SKM-1 treated with dmso at 0.1 percent for 144 hours (cell line): Measurements from ENCODE around the gene TAS2R31.
"Not testable (repeated sequence)": the region's sequence is repeated elsewhere in the genome, so short reads cannot be mapped to it uniquely, and the experiment has no call there.

ENCODE experiments used
- DNase-seq: peaks from one replicate; lab custom pipeline; 2025; ENCODE audit not compliant: unreplicated experiment; lab: John Stamatoyannopoulos, UW

Gene TAS2R31

GRCh38 chr12:11031307-11031706 lies at the start of gene TAS2R31:
TSS of gene TAS2R31 (minus strand) at chr12:11031407. CDS start at chr12:11031335, 72 bp downstream.
- DNase-seq, result no peak

DNA sequence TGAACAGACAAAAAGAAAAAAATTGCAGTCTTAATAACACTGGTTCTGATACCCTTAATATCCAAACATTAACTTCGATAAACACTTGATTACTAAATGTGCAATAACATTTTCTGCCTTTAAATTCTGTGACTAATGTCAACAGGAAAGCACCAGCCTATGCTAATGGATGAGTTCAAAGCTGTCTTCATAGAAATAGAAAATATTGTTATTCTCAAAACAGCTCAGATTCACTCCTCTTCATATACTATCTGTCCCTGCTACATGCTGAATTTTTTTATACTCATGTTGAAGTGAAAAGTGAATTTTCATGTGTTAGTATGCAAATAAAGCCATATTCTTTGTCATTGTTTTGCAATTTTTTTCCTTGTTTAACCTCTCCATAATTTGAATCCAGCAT lies 47.0 kb upstream of the TAS2R31 start:
- no peak for DNase-seq

- no peak for DNase-seq
These were observed 44.4 kb upstream of the TAS2R31 start for GRCh38 chr12:11075642-11076041.

DNA sequence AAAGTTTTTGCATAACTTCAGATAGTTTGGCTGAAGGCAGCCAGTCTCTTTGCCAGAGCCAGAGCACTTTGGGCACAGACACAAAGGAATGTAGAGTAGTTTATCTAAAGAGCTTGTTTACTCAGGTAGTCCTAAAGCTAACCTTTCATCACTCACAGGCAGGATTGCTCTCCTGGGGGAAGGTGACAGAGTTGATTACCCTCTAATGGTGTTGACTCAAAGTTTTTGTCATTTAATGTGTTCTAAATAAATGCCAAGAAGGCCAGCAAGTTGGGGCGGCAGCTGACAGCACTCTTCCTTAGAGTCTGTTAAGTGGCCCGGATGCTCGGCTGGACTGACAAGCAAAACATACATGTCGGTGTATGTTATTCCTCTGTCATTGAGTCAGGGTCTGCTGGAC lies 40.2 kb upstream of the TAS2R31 start:
- DNase-seq, result no peak

DNA sequence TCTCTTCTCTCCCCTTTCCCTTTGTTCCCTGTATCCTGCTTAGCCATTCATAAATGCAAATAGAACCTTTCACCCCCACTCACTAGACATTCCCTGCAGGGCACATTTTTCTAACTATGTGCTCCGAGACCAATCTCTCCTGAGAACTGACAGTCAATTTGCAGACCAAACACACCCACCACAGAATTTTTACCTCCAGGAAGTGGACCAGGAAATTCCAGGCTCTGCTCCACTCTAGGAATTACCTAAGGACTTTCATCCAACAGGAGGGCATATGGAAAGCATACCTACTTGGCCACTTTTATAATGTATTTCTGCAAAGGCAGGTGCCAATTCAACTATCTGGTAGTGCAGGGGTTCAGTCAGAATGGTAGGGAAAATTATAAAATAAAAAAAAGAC lies 39.8 kb upstream of the TAS2R31 start:
- DNase-seq, result no peak

DNA sequence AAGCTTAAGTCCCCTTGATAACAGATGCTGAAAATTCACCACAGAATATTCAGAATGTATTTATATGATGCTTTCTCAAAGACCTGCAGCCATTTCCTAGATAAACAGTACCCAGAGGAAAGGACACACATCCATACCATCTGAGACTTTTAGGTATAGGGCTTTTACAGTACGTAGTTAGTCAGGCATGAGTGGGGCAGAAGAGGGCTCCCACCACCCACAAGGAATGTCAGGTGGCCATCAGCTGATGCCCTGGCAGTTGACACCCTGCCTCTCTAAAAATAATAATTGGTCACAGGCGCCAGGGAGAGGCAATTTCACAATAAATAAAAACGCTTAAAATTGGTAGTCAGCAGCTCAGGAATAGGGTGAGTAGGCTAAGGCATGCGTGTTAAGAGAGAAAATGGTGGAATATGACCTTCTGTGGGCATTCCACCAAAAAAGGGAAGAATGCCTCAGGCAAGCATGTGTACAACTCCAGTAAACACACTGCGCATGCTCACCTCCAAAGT lies 38.7 kb upstream of the TAS2R31 start:
- no peak for DNase-seq

DNA sequence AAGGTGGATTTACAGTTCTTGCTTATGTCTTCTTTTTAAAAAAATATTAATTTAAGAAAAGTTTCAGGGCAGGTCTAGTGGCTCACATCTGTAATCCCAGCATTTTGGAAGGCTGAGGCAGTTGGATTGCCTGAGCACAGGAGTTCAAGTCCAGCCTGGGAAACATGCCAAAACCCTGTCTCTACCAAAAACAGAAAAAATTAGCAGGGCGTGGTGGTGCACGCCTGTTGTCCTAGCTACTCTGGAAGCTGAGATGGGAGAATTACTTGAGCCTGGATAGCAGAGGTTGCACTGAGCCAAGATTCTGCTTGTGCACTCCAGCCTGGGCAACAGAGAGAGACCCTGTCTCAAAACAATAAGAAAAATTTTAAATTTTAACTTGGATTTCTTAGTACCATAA lies 36.3 kb upstream of the TAS2R31 start:
- DNase-seq, result no peak

GRCh38 chr12:11062194-11062593 lies 31.0 kb upstream of the TAS2R31 start, which contains the start of gene TAS2R46:
TSS of gene TAS2R46 (minus strand) at chr12:11062294. CDS start at chr12:11062294, 0 bp downstream.
- not testable (repeated sequence) for DNase-seq

GRCh38 chr12:11059784-11060183 lies 28.6 kb upstream of the TAS2R31 start:
- DNase-seq, result no peak

- DNase-seq, result no peak
These were observed 27.8 kb upstream of the TAS2R31 start for GRCh38 chr12:11059041-11059440.

DNA sequence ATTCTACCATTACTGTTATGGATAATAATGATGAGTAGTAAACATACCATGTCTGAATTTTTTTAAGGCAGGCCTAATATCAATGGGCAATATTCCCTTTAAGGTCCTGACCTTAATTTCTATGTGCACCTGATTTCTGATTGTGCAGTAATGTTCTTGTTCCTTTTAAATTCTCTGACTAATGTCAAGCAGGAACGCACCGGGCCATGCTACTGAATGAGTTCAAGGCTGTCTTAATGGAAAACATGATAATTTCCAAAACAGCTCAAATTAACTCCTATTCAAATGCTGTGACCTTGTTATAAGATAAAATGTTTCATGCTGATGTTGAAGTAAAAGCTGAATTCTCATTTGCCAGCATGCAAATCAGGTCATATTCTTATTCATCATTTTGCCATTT lies 24.1 kb upstream of the TAS2R31 start:
- DNase-seq, result no peak

DNA sequence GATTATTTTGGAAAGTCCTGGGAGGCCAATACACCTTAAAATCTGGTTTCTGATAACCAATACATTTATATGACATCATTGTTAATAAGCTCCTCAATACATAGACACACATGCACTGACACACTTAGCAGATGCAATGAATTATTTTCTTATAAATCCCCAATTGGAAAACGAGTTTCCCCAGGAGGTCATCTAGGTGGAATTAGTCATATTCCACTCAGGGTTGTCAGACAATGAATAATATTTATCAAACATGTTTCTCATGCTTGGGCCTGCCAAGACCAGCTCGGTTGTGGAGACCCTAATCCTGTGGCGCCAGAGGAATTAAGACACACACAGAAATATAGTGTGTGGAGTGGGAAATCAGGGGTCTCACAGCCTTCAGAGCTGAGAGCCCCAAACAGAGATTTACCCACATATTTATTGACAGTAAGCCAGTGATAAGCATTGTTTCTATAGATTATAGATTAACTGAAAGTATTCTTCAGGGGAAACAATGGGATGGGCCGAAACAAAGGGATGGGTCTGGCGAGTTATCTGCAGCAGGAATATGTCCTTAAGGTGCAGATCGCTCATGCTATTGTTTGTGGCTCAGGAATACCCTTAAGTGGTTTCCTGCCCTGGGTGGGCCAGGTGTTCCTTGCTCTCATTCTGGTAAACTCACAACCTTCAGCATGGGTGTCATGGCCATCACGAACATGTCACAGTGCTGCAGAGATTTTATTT lies 18.8 kb upstream of the TAS2R31 start:
- not testable (repeated sequence) for DNase-seq

DNA sequence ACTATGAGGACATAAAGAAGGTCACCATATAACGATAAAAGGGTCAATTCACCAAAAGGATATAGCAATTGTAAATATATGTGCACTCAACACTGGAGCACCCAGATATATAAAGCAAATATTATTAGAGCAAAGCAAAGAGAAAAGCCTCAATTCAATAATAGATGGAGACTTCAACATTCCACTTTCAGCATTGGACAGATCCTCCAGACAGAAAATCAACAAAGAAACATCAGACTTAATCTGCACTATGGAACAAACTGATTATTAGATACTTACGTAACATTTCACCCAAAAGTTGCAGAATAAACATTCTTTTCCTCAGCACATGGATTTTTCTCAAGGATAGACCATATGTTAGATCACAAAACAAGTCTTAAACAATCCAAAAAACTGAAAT lies 10.2 kb upstream of the TAS2R31 start:
- not testable (repeated sequence) for DNase-seq

GRCh38 chr12:11040162-11040561 lies 9.0 kb upstream of the TAS2R31 start:
- DNase-seq, result no peak

DNA sequence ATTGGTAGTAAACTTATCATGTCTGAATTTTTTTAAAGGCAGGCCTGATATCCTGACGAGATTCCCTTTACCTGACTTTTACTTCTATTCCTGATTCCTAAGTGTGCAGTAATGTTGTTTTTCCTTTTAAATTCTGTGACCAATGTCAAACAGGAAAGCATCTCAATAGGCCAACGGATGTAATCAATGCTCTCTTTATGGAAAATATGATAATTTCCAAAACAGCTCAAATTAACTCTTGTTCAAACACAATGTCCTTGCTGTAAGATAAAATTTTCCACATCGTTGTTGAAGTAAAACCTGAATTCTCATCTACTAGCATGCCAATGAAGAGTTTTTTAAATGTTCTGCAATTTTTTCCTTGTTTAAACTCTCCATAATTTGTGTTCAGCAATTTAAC lies 8.0 kb upstream of the TAS2R31 start:
- no peak for DNase-seq

DNA sequence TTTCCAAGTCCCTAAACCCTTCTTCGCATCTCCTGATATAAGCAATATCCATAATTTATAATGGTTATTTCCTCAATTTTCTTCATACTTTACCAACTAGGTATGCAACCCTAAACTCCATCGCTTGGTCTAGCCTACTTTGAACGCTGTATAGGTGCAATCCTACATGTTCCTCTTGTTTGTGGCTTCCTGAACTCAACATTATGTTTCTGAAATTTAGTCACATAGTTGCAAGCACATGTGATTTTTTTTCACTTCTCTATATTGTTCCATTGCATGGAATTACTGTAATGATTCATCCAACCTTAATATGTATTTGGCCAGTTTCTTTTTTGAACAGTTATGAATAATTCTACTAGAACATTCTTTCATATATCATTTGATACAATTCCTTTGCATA lies 2.8 kb upstream of the TAS2R31 start:
- DNase-seq, result not testable (repeated sequence)

DNA sequence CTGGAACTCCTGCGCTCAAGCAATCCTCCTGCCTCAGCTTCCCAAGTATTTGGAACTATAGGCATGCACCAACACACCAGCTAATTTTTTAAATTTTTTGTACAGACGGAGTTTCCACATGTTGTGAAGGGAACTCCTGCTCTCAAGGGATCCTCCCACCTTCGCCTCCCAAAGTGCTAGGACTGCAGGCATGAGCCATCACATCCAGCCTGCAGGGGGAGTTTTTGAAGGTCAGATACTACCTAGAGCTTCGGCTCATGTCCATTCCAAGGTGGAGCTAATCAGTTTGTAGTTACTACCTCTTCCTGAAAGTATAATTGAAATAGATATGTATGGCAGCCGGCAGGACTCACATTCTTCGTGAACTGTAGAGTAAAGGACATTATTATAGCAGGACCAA lies 5.1 kb downstream of the TAS2R31 start:
- DNase-seq, result no peak

- no peak for DNase-seq
These were observed 7.8 kb downstream of the TAS2R31 start for GRCh38 chr12:11023387-11023786.

DNA sequence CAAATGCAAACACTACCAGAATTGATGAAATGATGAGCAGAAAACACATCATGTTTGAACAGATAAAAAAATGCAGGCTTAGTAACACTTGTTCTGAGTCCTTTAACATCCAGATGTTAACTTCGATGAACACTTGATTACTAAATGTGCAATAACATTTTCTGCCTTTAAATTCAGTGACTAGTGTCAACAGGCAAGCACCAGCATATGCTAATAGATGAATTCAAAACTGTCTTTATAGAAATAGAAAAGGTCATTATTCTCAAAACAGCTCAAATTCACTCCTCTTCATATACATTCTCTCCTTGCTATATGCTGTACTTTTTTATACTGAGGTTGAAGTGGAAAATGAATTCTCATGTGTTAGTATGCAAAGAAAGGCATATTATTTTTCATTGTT lies 8.7 kb downstream of the TAS2R31 start, which contains the start of gene TAS2R19:
Gene TAS2R19 (minus strand): TSS at position 101 of the 400 bp plus-strand sequence. CDS start 49 bp downstream, at position 52.
- DNase-seq, result no peak

- DNase-seq, result no peak
These were observed 14.3 kb downstream of the TAS2R31 start for GRCh38 chr12:11016937-11017336.

DNA sequence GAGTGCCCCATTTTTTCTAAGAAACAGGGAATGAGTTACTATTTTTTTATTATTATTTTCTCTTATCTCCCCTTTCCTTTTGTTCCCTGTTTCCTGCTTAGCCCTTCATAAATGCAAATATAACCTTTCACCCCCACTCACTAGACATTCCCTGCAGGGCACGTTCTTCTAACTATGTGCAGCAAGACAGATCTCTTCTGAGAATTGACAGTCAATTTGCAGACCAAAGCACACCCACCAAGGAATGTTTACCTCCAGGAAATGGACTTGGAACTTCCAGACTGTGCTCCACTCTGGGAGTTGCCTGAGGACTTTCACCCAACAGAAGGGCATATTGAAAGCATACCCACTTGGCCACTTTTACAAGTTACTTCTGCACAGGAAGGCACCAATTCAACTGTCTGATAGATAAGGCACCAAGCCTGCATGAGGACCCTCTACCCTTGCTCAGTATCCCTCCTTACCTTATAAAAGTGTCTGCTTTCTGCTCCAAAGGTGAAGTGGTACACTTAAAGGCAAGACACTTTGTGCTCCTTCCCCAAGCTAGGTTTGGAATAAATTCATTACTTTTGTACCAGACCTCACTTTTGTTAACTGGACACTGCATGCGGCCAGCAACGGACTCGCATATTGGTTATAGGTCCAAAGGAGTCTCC lies 15.3 kb downstream of the TAS2R31 start:
- no peak for DNase-seq

- DNase-seq, result no peak
These were observed 17.0 kb downstream of the TAS2R31 start for GRCh38 chr12:11014234-11014633.
